KBM-7 (cell line): Measurements from ENCODE around the gene CLTB.
"Not testable (repeated sequence)": the region's sequence is repeated elsewhere in the genome, so short reads cannot be mapped to it uniquely, and the experiment has no call there.

Source experiments
- DNase-seq: peaks from one replicate; pipeline ENCODE4 v3.0.0-alpha.2; 2015
- in situ Hi-C: fragments of 300-500 bp; cut with MboI; formaldehyde crosslinking; loops from 2 replicates; pipeline ENCODE4 v1.14.3; 2020; ENCODE audit warnings: low sequenced_read_pairs, low pct_unique_long_range_greater_than_20kb, mixed read lengths

The CLTB gene, protein sequence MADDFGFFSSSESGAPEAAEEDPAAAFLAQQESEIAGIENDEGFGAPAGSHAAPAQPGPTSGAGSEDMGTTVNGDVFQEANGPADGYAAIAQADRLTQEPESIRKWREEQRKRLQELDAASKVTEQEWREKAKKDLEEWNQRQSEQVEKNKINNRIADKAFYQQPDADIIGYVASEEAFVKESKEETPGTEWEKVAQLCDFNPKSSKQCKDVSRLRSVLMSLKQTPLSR

DNA sequence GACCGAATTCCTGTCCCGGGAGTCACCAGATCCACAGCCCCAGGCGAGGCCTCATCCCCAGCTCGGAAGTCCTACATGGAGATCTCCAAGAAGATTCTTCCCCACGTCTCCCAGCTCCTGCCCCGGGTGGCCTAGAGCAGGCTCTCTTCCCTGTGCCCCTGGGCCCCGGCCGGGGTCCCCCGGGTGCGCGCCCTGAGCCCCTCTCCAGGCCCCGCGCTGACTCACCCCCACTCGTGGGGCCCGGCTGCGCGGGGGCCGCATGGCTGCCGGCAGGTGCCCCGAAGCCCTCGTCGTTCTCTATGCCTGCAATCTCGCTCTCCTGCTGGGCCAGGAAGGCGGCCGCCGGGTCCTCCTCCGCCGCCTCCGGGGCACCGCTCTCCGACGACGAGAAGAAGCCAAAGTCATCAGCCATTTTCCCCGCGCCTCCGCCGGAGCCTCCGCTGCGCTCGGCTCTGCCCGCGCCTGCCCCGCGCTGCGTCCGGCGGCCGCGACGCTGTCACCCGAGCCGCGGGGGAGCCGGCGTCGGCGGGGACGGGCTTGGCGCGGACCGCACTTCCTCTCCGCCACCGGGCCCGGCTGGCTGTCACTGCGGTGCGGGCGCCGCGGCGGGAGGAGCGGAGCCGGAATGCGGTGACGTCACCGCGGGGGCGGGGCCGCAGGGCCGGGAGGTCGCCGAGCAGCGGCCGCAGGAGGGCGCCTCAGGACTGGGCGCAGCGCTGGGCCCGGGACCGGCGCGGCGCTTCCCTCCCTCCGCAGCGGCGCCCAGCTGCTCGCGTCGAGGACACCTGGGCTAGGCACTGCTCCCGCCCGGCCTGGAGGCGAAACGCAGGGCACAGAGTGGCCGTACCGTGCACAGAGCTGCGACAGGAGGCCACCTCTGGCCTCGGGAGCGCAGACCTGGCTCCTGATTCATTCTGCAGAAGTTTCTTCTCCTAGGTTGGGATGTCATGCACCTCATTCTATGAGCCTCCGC is at the start of gene CLTB:
CLTB (minus strand) TSS at position 588 of the 973 bp plus-strand sequence; CDS start at position 412, 176 bp downstream.
- in situ Hi-C loops: no loop called here
- peak; percentile 88 for DNase-seq

DNA sequence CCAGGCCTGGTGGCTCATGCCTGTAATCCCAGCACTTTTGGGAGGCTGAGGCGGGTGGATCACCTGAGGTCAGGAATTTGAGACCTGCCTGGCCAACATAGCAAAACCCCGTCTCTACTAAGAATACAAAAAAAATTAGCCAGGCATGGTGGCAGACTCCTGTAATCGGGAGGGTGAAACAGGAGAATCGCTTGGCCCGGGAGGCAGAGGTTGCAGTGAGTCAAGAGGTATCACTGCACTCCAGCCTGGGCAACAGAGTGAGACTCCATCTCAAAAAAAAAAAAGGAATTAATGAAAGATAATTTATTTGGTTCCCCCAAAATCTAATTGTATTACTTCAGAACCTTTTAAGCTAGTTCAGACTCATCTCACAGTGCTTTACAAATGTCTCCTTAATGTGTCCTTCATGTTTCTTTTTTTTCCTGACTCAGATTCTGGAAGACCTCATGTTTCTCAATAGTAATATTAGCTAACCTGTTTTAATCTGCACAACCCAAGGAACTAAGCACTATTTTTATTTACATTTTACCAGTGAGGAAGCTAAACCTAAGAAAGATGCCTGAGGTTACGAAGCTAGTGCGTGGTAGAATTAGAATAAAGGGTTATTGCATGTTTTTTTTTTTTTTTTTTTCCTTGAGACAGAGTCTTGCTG is 46.9 kb upstream of the CLTB start:
- no peak for DNase-seq
- in situ Hi-C loops: no loop called here

DNA sequence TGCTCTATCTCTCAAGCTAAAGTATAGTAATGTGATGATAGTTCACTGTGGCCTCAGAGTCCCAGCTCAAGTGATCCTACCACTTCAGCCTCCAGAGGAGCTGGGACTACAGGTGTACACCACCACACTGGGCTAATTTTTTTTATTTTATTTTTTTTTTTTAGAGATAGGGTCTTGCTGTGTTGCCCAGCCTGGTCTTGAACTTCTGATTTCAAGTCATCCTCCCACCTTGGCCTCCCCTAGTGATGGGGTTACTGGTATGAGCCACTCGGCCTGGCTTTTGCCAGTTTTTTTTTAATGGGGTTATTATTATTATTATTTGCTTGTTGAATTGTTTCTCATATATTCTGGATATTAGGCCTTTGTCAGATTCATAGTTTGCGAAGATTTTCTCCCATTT is 45.0 kb upstream of the CLTB start:
- in situ Hi-C loops: no loop called here
- DNase-seq: no peak

DNA sequence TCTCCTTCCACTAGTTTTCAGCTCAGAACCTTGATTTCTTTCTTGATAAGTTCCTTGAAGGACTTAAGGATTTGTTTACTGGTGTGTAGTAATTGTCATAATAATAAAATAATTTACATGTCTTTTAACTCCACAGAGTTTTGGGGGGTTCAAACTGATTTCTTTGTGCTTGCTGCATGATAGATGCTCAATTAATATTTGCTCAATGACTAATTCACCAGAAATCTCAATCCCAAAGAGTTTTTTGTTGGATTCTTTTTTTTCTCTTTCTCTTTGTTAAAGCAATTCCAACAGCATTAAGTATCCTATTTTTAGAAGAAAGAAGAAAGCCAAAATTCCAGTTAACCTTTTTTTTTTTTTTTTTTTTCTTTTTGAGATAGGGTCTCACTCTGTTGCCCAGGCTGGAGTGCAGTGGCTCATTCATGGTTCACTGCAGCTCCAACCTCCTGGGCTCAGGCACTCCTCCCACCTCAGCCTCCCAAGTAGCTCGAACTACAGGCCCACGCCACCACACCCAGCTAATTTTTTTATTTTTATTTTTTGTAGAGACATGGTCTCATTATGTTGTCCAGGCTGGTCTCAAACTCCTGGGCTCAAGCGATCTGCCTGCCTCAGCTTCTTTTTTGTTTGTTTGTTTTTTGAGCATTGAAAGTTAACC is 42.7 kb upstream of the CLTB start:
- in situ Hi-C loops: no loop called here
- DNase-seq: no peak

DNA sequence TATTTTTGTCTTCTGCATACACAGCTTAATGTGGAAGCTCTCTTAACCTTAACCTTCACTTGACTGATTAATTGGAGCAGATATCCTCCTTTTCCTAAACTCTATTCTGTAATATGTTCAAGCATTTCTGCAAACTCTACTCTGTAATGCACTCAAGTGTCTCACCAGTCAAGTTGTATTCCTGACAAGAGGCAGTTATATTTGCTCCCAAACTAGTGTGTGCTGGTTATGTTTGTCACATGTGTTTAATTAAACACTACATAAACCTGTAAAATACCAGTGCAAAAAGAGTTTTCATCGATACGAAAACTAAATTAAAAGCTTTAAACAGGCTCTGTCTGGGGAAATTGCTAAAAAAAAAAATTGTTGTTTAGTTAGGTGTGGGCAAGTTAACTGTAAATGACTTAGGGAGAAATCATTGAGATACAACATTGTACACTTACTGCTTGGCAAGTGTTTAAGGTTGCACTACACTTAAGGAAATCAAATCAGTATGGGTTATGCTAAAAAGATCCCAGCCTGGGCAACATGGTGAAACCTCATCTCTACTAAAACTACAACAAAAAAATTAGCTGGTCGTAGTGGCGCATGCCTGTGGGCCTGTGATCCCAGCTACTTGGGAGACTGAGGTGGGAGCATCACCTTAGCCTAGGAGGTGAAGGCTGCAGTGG is 38.5 kb upstream of the CLTB start:
- in situ Hi-C loops: no loop called here
- DNase-seq: no peak

DNA sequence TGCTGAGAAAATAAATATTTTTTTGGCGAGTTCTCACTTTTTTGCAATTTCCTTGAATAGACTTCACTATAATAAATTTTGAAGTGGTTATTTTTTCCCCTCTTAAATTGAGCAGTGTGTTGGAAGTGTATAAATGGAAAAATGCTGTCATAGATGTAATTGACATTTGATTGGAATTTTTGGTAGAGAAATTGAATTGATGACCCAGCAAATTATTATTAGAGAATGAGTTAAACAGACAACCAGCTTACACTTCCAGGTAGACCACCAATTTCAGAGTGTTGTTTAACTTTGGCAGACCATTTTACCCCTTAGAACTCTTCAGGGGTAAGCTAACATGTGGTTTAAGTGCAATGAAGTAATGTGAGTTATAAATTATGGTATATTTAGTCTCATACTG is 33.7 kb upstream of the CLTB start:
- in situ Hi-C loops: no loop called here
- no peak for DNase-seq

DNA sequence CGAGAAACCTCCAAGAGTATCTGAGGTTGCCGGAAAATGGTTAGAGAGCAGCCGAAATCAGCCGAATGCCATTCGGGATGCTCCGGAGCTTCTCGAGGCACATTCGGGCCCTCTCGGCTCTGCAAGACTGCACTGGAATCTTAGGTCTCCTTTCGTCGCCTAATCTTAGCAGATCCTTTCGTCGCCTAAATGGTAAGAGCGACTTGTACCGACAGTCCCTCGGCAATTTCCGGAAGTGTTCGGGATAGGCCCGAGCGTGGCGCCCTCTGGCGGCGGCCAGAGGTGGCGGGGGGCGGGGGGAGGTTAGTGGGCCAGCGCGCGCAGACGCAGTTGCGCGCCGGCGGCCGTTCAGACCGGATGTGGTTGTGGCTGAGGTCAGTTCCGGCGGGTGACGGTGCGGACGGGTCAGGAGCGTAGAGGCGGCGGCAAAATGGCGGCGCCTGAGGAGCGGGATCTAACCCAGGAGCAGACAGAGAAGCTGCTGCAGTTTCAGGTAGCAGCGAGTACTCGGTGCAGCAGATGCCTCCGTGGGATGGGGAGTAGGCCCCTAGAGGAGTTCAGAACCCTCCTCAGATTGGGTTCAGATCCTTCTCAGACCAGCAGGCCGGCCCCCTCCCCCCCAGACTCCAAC is 31.8 kb upstream of the CLTB start, which contains the start of gene FAF2:
FAF2 (plus strand) TSS at position 408 of the 631 bp plus-strand sequence; CDS start at position 431, 23 bp downstream.
- in situ Hi-C loops: no loop called here
- peak; percentile 97 for DNase-seq

DNA sequence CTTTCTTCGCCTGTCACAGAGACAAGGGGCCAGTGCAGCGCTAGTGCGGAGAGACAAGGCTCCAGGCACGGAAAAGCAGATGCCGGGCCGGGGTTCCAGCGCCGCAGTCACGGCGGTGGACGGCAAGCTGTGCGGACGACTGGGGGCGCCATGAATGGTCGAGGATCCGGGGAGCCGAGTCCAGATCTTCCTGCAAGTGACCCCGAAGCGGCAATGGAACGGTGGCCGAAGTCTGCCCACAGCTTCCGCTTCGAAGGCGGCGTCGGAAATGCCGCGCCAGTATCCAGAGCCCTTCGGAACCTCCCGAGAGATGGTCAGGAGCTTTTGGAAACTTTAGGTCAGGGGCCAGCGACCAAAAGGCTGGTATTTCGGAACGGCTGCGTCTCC is 31.2 kb upstream of the CLTB start:
- in situ Hi-C loops: no loop called here
- no peak for DNase-seq

DNA sequence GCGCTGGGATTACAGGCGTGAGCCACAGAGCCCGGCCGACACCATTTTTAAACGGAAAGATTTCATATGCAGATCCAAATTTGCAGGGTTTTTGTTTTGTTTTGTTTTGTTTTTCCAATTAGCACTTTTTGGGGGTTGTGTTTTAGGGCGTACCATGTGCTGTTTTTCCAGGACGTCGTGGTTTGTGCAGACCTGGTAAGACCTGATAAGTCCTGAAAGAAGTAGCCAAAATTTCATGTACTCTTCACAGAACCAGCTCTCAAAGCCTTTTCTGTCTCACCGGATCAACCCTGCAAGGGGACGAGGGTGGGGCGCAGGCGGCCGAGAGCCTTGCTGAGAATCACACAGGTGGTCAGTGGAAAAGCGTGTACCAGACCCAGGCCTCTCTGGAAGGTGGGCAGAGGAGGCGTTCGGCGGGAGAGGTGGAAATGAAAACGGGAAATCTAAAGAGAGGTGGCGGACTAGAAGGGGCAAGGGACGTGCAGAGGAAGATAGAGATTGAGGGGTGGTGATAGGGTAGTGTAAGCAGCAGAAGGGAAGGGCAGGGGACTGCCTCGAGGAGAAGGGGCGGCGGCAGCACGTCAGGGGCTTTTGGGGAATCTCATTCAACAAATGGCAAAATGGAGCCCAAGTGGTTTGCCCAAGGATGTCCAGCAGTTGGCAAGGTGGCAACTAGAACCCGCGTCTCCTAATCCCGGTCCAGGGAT is 30.7 kb upstream of the CLTB start:
- in situ Hi-C loops: no loop called here
- no peak for DNase-seq

DNA sequence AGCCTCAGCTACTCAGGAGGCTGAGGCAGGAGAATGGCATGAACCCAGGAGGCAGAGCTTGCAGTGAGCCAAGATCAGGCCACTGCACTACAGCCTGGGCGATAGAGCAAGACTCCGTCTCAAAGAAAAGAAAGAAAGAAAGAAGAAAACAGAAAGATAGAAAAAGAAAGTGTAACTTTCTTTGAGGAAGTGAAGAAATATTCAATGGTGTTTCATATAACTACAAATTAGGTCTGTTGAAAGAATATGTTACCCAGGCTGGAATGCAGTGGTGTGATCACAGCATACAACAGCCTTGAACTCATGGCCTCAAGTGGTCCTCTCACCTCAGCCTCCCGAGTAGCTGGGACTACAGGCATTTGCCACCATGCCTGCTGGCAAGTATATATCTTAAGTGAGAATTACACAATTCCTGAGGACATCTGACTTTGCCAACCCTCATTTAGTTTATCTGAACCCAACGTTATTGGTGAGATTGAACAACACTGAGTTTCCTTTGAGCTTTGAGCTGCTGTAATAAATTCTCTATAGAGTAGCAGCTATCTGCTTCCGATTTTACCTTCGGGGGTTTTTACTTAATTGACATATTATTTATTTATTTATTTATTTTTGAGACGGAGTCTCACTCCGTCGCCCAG is 29.8 kb upstream of the CLTB start:
- in situ Hi-C loops: no loop called here
- no peak for DNase-seq

DNA sequence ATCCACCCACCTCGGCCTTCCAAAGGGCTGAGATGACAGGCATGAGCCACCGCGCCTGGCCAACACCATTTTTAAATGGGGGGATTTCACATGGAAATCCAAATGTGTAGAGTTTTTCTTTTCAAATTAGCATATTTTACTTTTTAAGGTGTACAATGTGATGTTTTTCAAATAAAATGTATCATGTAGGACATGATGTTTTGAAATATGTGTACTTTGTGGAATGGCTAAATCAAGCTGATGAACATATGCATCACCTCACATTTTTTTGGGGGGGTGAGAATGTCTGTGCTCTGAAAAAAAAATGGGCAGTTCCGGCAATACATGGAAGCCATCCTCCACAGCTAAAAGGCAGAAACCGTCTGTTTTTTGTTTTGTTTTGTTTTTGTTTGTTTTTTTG is 28.4 kb upstream of the CLTB start:
- in situ Hi-C loops: no loop called here
- DNase-seq: no peak

DNA sequence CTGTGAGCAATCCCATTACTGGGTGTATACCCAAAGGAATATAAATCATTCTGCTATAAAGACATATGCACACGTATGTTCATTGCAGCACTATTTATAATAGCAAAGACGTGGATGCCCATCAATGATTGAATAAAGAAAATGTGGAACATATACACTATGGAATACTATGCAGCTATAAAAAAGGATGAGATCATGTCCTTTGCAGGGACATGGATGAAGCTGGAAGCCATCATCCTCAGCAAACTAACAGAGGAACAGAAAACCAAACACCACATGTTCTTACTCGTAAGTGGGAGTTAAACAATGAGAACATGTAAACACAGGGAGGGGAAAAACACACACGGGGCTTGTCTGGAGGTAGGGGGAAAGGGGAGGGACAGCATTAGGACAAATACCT is 26.6 kb upstream of the CLTB start:
- DNase-seq, in situ Hi-C loops: not testable (repeated sequence)

DNA sequence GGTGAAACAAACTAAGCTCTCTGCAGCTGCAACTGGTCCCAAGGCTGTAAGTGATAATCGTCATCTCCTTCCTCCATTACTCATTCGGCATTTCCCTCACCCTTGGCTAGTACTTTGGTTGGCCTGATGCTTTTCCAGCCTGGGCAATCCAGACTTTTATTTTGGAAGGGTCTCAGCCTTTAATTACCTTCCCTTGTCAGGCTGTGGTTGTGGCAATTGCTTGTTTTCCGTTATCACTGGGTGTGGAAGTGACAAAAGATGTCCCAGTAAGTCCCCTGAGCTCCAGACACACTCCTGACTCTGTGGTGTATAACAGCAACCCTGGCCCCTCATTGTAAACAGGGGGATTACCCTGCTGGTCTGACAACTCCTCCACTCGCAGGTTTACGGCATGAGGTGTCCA is 25.6 kb upstream of the CLTB start:
- in situ Hi-C loops: no loop called here
- DNase-seq: peak; percentile 69

DNA sequence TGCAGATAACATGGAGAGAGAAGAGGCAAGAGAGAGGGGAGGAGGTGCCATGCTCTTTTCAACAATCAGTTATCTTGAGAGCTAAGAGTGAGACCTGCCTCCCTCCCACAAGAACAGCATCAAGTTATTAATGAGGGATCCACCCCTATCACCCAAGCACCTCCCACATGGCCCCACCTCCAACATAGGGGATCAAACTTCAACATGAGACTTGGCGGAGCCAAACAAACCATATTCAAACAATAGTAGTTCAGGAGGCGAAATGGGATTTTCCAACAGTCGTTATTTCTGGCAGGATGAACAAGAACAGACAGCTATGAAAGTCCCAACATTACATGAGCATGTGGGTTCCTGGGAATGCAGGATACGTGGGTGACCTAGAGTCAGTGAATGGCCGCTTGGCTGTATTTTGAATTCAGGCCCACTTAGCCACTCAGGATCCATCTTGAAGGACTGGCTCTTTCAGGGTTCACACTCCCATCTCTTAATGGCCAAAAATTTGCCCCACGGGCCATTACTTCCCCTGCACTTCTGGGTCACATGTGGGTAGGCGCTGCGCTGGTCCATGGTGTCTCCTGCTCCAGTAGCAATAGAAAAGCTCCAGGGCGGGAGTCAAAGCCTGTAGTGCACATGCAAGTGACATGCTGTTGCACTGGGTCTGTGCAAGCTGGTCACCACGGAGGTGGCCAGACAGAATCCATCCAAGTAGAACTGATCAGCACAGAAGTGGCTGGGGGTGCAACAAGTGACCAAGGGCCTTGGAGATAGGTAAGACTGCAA is 24.8 kb upstream of the CLTB start:
- in situ Hi-C loops: no loop called here
- DNase-seq: no peak

DNA sequence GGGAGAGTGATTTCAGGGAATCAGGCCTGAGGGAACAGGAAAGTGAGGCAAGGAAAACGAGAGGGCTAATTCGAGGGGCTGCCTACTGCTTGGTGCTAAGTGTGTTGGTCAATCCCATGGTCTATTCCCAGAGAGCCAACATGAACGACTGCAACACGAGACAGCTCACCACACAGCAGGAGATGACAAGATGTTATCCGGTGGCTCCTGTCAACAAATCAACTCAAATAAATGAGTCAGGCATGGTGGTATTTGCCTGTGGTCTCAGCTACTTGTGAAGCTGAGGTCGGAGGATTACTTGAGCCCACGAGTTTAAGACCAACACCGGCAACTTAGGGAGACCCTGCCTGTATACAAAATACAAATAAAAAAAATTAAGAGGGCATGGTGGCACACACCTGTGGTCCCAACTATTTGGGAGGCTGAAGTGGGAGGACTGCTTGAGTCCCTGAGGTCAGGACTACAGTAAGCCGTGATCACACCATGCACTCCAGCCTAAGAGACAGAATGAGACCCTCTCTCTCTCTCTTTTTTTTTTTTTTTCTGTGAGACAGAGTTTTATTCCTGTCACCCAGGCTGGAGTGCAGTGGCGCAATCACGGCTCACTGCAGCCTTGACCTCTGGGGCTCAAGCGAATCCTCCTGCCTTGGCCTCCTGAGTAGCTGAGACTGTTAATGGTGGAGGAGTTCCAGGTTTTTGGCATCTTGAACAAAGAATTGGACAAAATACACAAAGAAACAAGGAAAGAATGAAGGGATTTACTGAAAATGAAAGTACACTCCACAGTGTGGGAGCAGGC is 22.8 kb upstream of the CLTB start:
- DNase-seq: peak; percentile 63
- in situ Hi-C loops: no loop called here

DNA sequence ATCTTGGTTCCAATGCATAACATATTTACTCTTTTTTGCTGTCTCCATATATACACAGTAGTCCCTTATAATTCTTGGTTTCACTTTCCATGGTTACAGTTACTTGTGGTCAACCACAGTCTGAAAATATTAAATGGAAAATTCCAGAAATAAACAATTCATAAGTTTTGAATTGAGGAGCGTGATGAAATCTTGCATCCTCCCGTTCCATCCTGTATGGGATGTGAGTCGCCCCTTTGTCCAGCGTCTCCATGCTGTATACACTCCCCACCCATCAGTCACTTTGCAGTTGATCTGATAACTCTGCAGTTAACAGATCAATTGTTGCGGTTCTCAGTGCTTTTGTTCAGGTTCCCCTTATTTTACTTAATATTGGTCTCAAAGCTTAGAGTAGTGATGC is 20.3 kb upstream of the CLTB start:
- in situ Hi-C loops: no loop called here
- peak; percentile 64 for DNase-seq
